HUES48 (cell line): ENCODE data around the gene PYGO1.
A peak's percentile ranks its signal among the peaks of the same experiment; 100 is the strongest.

Experiments
- H3K27ac ChIP-seq: one replicate; pipeline ENCODE4 v1.7.0; 2013; ENCODE audit warnings: low read depth, low read length, inconsistent platforms
- H3K27me3 ChIP-seq: 2 replicates; pipeline ENCODE4 v1.6.1; 2013; ENCODE audit warnings: mild to moderate bottlenecking, low read length; ENCODE audit not compliant: control insufficient read depth, insufficient read depth
- H3K36me3 ChIP-seq: 2 replicates; pipeline ENCODE4 v1.6.1; 2013; ENCODE audit warnings: low read length; ENCODE audit not compliant: control insufficient read depth, insufficient read depth
- H3K4me1 ChIP-seq: 2 replicates; pipeline ENCODE4 v1.6.1; 2013; ENCODE audit warnings: mild to moderate bottlenecking, low read length; ENCODE audit not compliant: control insufficient read depth, insufficient read depth
- H3K4me3 ChIP-seq: 2 replicates; pipeline ENCODE4 v1.5.1; 2013; ENCODE audit warnings: mild to moderate bottlenecking, low read depth, low read length
- H3K9ac ChIP-seq: 2 replicates; pipeline ENCODE4 v1.6.1; 2013; ENCODE audit warnings: mild to moderate bottlenecking, low read depth, low read length, moderate library complexity
- H3K9me3 ChIP-seq: 2 replicates; pipeline ENCODE4 v1.6.1; 2013; ENCODE audit warnings: low read length; ENCODE audit not compliant: control insufficient read depth, insufficient read depth

PYGO1 gene

GRCh38 chr15:55588070-55588814 is at the start of gene PYGO1:
Gene PYGO1, minus strand, starts transcription at chr15:55588345. Its CDS starts 462 bp downstream, at chr15:55587883.
- Histone ChIP-seq H3K36me3 (no peaks in the 10 kb centered on the region), H3K27ac (no peak within 1 kb of the TSS), H3K4me3 (peak within 1 kb of the TSS; percentile 61), H3K4me1 (no peaks in the 10 kb centered on the region), H3K9ac (peak within 1 kb of the TSS; percentile 36; the same call in 1 of the 2 replicates), H3K27me3 (peaks cover 60% of the 10 kb centered on the region), H3K9me3 (no peaks in the 10 kb centered on the region)

GRCh38 chr15:55637086-55637485 is 48.9 kb upstream of the PYGO1 start:
- H3K27me3 ChIP-seq, result no peaks in the 10 kb centered on the region
- H3K4me3 ChIP-seq, result no peak overlapping the region
- no peaks in the 10 kb centered on the region for H3K9me3 ChIP-seq
- no peaks in the 10 kb centered on the region for H3K4me1 ChIP-seq
- no peaks in the 10 kb centered on the region for H3K36me3 ChIP-seq
- no peak overlapping the region for H3K27ac ChIP-seq
- no peak overlapping the region for H3K9ac ChIP-seq

- H3K9ac ChIP-seq, result no peak overlapping the region
- H3K27ac ChIP-seq, result no peak overlapping the region
- no peaks in the 10 kb centered on the region for H3K9me3 ChIP-seq
- H3K4me3 ChIP-seq, result no peak overlapping the region
- H3K36me3 ChIP-seq, result no peaks in the 10 kb centered on the region
- H3K4me1 ChIP-seq, result no peaks in the 10 kb centered on the region
- no peaks in the 10 kb centered on the region for H3K27me3 ChIP-seq
Observed at GRCh38 chr15:55633731-55634130, 45.6 kb upstream of the PYGO1 start.

GRCh38 chr15:55632434-55632833 is 44.3 kb upstream of the PYGO1 start:
- Histone ChIP-seq H3K9me3 (no peaks in the 10 kb centered on the region), H3K36me3 (no peaks in the 10 kb centered on the region), H3K4me1 (no peaks in the 10 kb centered on the region), H3K4me3 (no peak overlapping the region), H3K27me3 (no peaks in the 10 kb centered on the region), H3K9ac (no peak overlapping the region), H3K27ac (no peak overlapping the region)

GRCh38 chr15:55630858-55631257 is 42.7 kb upstream of the PYGO1 start:
- Histone ChIP-seq H3K27me3 (no peaks in the 10 kb centered on the region), H3K36me3 (no peaks in the 10 kb centered on the region), H3K27ac (no peak overlapping the region), H3K4me3 (no peak overlapping the region), H3K4me1 (no peaks in the 10 kb centered on the region), H3K9ac (no peak overlapping the region), H3K9me3 (no peaks in the 10 kb centered on the region)

GRCh38 chr15:55628369-55628730 is 40.2 kb upstream of the PYGO1 start:
- H3K36me3 ChIP-seq, result no peaks in the 10 kb centered on the region
- H3K27me3 ChIP-seq, result no peaks in the 10 kb centered on the region
- no peak overlapping the region for H3K9ac ChIP-seq
- H3K27ac ChIP-seq, result no peak overlapping the region
- no peaks in the 10 kb centered on the region for H3K4me1 ChIP-seq
- H3K4me3 ChIP-seq, result no peak overlapping the region
- no peaks in the 10 kb centered on the region for H3K9me3 ChIP-seq

GRCh38 chr15:55627730-55628368 is 39.7 kb upstream of the PYGO1 start:
- no peak overlapping the region for H3K9ac ChIP-seq
- H3K4me3 ChIP-seq, result no peak overlapping the region
- no peaks in the 10 kb centered on the region for H3K4me1 ChIP-seq
- no peaks in the 10 kb centered on the region for H3K27me3 ChIP-seq
- no peak overlapping the region for H3K27ac ChIP-seq
- H3K36me3 ChIP-seq, result no peaks in the 10 kb centered on the region
- no peaks in the 10 kb centered on the region for H3K9me3 ChIP-seq

- Histone ChIP-seq H3K9me3 (no peaks in the 10 kb centered on the region), H3K4me3 (no peak overlapping the region), H3K4me1 (peaks cover 18% of the 10 kb centered on the region; the same call in 1 of the 2 replicates), H3K9ac (no peak overlapping the region), H3K27me3 (no peaks in the 10 kb centered on the region), H3K27ac (no peak overlapping the region), H3K36me3 (no peaks in the 10 kb centered on the region)
Observed at GRCh38 chr15:55619783-55620182, 31.6 kb upstream of the PYGO1 start.

- Histone ChIP-seq H3K9ac (no peak overlapping the region), H3K36me3 (no peaks in the 10 kb centered on the region), H3K27ac (peak overlapping the region; percentile 46), H3K4me1 (peaks cover 24% of the 10 kb centered on the region; the same call in 1 of the 2 replicates), H3K27me3 (no peaks in the 10 kb centered on the region), H3K4me3 (no peak overlapping the region), H3K9me3 (no peaks in the 10 kb centered on the region)
Observed at GRCh38 chr15:55618387-55618786, 30.2 kb upstream of the PYGO1 start.

GRCh38 chr15:55615445-55615844 is 27.3 kb upstream of the PYGO1 start:
- H3K27ac ChIP-seq, result no peak overlapping the region

GRCh38 chr15:55613727-55614126 is 25.6 kb upstream of the PYGO1 start:
- Histone ChIP-seq H3K36me3 (no peaks in the 10 kb centered on the region), H3K4me3 (no peak overlapping the region), H3K27ac (no peak overlapping the region), H3K4me1 (peaks cover 20% of the 10 kb centered on the region; the same call in 1 of the 2 replicates), H3K9ac (no peak overlapping the region), H3K27me3 (no peaks in the 10 kb centered on the region), H3K9me3 (no peaks in the 10 kb centered on the region)

More at GRCh38 chr15:55615445-55615844, 27.3 kb upstream of the PYGO1 start:
- Histone ChIP-seq H3K4me1 (peaks cover 24% of the 10 kb centered on the region; the same call in 1 of the 2 replicates), H3K9me3 (no peaks in the 10 kb centered on the region), H3K36me3 (no peaks in the 10 kb centered on the region), H3K4me3 (no peak overlapping the region), H3K27me3 (no peaks in the 10 kb centered on the region), H3K9ac (no peak overlapping the region)
